Stomach (tissue), 4 donors: ENCODE results near the gene EFR3B.

Experiments
- POLR2A ChIP-seq, 4 donors: fragments of 450-650 bp; IDR thresholded peaks; one replicate each; pipeline ENCODE4 v1.6.1; 2016; ENCODE audit warnings: antibody characterized with exemption in 4 of 4, control low read depth in 2 of 4, mild to moderate bottlenecking in 1 of 4, moderate library complexity in 1 of 4
- POLR2AphosphoS5 ChIP-seq, 3 donors: sonication (generic); formaldehyde crosslinking; IDR thresholded peaks; one replicate each; pipeline ENCODE4 v1.6.1; 2016; ENCODE audit warnings: antibody characterized with exemption in 3 of 3
- TF ChIP-seq, protein P1 (sequence below), 7 experiments: fragments of 450-650 bp in 4 of 7; fragments of 200-600 bp in 3 of 7; sonication (generic) in 3 of 7; IDR thresholded peaks; one replicate each; pipeline ENCODE4 v1.5.1; 2016 to 2019; ENCODE audit warnings: antibody characterized with exemption in 7 of 7, control low read depth in 2 of 7, mild to moderate bottlenecking in 1 of 7

DNA sequence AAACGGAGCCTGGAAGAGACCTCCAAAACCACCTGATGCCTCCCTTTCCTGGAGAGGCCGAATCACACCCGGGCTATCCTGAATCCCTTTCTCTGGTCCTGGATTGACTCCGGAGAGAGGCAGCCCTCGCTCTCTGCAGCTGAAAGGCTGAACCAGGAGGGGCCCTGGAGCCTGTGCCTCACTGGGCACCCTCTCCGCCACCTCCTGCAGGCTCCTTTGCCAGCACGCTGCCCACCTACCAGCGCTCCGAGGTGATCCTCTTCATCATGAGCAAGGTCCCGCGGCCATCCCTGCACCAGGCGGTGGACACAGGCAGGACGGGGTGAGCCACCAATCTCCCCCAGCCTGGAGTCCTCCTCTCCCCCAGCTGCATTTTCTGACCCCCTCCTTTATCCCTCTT is 90.8 kb downstream of the EFR3B start:
- TF ChIP-seq POLR2A (IDR thresholded peaks at IDR 0.05): no peak
- no peak for TF ChIP-seq POLR2AphosphoS5 (IDR thresholded peaks at IDR 0.05)
- TF ChIP-seq, protein P1, sequence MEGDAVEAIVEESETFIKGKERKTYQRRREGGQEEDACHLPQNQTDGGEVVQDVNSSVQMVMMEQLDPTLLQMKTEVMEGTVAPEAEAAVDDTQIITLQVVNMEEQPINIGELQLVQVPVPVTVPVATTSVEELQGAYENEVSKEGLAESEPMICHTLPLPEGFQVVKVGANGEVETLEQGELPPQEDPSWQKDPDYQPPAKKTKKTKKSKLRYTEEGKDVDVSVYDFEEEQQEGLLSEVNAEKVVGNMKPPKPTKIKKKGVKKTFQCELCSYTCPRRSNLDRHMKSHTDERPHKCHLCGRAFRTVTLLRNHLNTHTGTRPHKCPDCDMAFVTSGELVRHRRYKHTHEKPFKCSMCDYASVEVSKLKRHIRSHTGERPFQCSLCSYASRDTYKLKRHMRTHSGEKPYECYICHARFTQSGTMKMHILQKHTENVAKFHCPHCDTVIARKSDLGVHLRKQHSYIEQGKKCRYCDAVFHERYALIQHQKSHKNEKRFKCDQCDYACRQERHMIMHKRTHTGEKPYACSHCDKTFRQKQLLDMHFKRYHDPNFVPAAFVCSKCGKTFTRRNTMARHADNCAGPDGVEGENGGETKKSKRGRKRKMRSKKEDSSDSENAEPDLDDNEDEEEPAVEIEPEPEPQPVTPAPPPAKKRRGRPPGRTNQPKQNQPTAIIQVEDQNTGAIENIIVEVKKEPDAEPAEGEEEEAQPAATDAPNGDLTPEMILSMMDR (IDR thresholded peaks at IDR 0.05): no peak
